Adrenal gland (tissue), 12 donors: ENCODE measurements around the gene PRSS38. TPM values are rescaled to one million over a fixed set of nuclear protein-coding genes. Genes with fewer than 3 reads are reported as not detected.

ENCODE experiments used
- DNase-seq, 7 donors: peaks; one replicate each; pipeline ENCODE4 v3.0.0-alpha.2; 2019 to 2020
- H3K27ac ChIP-seq, 5 donors: fragments of 200-600 bp; sonication (generic) in 4 of 5; 1 replicate in 3 of 5; 2 replicates in 2 of 5; pipeline versions ENCODE4 v1.5.1 to v1.8.0; 2016 to 2020; ENCODE audit warnings: mild to moderate bottlenecking in 1 of 5
- H3K27me3 ChIP-seq: fragments of 200-600 bp; 2 replicates; pipeline ENCODE4 v1.8.0; 2021
- H3K36me3 ChIP-seq, 2 donors: fragments of 200-600 bp; replicated peaks in 1 of 2; 1 replicate in 1 of 2; 2 replicates in 1 of 2; pipeline versions ENCODE4 v1.5.1 to v1.8.0; 2018 to 2022
- H3K4me1 ChIP-seq, 2 donors: fragments of 200-600 bp; replicated peaks in 1 of 2; 1 replicate in 1 of 2; 2 replicates in 1 of 2; pipeline versions ENCODE4 v1.5.1 to v1.8.0; 2018 to 2021
- H3K4me3 ChIP-seq, 4 donors: fragments of 200-600 bp; sonication (generic) in 3 of 4; one replicate each; pipeline ENCODE4 v1.5.1; 2016 to 2018
- H3K9me3 ChIP-seq, 3 donors: fragments of 200-600 bp; sonication (generic) in 1 of 3; replicated peaks in 1 of 3; 1 replicate in 2 of 3; 2 replicates in 1 of 3; pipeline versions ENCODE4 v1.5.1 to v1.8.0; 2016 to 2021
- POLR2A ChIP-seq, 2 donors: fragments of 450-650 bp; IDR thresholded peaks; one replicate each; pipeline ENCODE4 v1.6.1; 2017; ENCODE audit warnings: antibody characterized with exemption in 2 of 2, mild to moderate bottlenecking in 2 of 2, moderate library complexity in 1 of 2
- WGBS, 4 donors: extraction: QIAGEN DNeasy Blood & Tissue Kit in 2 of 4; methylation state at CpG; one replicate each; pipeline versions ENCODE4 v1.1.5 to v1.1.7; 2013 to 2017; 5-methylcytosine and 5-hydroxymethylcytosine counted together
- intact Hi-C, 2 donors: fragments of 100-400 bp; cut with DNase I; formaldehyde crosslinking; loops; one replicate each; pipeline versions ENCODE4 v1.14.1 to v1.15.0; 2022 to 2023
- polyA plus RNA-seq, 3 donors: library from polyadenylated mRNA; stranded (reverse); fragments of 200-250 nt in 2 of 3; fragments of 350-450 nt in 1 of 3; fragmentation: Illumina TruSeq in 1 of 3; extraction: RNeasy Lipid Tissue Mini Kit (QIAGEN cat#74804) in 1 of 3; gene quantifications; one replicate each; pipeline ENCODE4 v1.2.3, GENCODE V29; 2013 to 2014
- total RNA-seq, 9 donors: library from RNA; depleted of rRNA in 4 of 9; stranded (reverse); fragments of >200 nt in 4 of 9; fragments of 120-200 nt in 1 of 9; fragmentation: NEBNext Ultra II Directional in 1 of 9; extraction: Animal tissue kit (Norgen Biotek cat#: 25700) in 1 of 9; gene quantifications; one replicate each; pipeline versions ENCODE4 v1.1.0 to v1.2.4, GENCODE V29; 2013 to 2023
- TF ChIP-seq, protein P1 (sequence below), 6 experiments: fragments of 450-650 bp in 4 of 6; fragments of 200-600 bp in 2 of 6; sonication (generic) in 1 of 6; IDR thresholded peaks; 1 replicate in 5 of 6; 2 replicates in 1 of 6; pipeline versions ENCODE4 v1.5.1 to v1.8.0; 2016 to 2021; ENCODE audit warnings: antibody characterized with exemption in 6 of 6, mild to moderate bottlenecking in 2 of 6, moderate library complexity in 1 of 6
- donor health status: healthy with polysubstance abuse.
- donor health status: Bipolar disorder and iron deficiency.
- donor health status: DM: yes; HTN: yes; CAD: no.
- donor health status: DM: no; HTN: no; CAD: no.
- donor health status: DM: no; HTN: no; CAD: no.
- donor health status: DM: yes; HTN: yes; CAD: no.

PRSS38 gene
- total and polyA plus RNA-seq, 12 donors: not detected

DNA sequence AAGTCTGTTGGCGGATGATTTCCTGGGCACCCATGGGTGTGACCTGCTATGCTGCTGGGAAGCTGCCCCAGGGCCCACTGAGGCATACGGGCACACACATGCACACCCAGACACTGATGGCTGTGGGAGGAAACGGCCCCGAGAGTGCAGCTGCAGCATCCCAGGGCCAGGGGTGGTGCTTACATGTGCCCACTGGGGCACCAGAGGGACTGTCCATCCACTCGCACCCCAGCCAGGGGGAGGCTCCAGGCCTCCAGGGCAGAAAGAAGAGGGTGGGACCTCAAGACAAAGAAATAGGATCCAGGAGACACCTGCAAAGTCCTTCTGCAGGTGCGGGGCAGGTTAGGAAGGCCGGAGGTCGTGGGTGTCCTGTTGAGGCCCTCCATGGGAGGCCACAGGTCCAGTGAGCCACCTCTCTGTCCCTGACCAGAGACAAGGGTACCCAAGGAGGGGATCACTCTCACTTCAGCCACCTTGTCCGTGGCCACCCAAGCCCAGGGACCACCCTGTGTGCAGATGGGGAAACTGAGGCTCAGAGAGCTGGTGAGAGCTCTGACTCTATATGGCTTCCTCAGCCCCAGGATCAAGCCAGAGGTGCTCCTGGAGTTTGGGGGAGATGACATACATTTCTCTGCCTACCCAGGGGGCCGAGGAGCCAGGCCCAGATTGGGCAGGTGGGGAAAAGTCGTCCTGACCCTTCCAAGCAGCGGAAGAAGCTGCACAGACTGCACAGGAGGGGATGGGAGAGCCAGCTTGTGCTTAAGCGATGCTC, 75.2 kb downstream of the PRSS38 start:
- 88 to 93% (median 90%) methylated on average over 8 to 13 of the region's 13 CpGs for WGBS, 4 donors
- TF ChIP-seq POLR2A (IDR thresholded peaks at IDR 0.05): no peak
- TF ChIP-seq, protein P1, sequence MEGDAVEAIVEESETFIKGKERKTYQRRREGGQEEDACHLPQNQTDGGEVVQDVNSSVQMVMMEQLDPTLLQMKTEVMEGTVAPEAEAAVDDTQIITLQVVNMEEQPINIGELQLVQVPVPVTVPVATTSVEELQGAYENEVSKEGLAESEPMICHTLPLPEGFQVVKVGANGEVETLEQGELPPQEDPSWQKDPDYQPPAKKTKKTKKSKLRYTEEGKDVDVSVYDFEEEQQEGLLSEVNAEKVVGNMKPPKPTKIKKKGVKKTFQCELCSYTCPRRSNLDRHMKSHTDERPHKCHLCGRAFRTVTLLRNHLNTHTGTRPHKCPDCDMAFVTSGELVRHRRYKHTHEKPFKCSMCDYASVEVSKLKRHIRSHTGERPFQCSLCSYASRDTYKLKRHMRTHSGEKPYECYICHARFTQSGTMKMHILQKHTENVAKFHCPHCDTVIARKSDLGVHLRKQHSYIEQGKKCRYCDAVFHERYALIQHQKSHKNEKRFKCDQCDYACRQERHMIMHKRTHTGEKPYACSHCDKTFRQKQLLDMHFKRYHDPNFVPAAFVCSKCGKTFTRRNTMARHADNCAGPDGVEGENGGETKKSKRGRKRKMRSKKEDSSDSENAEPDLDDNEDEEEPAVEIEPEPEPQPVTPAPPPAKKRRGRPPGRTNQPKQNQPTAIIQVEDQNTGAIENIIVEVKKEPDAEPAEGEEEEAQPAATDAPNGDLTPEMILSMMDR (IDR thresholded peaks at IDR 0.05): no peak
- Histone ChIP-seq H3K9me3 (no peaks in the 10 kb centered on the region), H3K36me3 (no peaks in the 10 kb centered on the region), H3K4me3 (no peak overlapping the region), H3K27ac (no peak overlapping the region), H3K27me3 (peaks cover 6% of the 10 kb centered on the region), H3K4me1 (peaks cover 0 to 8% of the 10 kb centered on the region in 2 donors)
- intact Hi-C loops: no loop called here
- peak in 3 of 7 donors; percentile 7 to 43 (median 13) for DNase-seq

DNA sequence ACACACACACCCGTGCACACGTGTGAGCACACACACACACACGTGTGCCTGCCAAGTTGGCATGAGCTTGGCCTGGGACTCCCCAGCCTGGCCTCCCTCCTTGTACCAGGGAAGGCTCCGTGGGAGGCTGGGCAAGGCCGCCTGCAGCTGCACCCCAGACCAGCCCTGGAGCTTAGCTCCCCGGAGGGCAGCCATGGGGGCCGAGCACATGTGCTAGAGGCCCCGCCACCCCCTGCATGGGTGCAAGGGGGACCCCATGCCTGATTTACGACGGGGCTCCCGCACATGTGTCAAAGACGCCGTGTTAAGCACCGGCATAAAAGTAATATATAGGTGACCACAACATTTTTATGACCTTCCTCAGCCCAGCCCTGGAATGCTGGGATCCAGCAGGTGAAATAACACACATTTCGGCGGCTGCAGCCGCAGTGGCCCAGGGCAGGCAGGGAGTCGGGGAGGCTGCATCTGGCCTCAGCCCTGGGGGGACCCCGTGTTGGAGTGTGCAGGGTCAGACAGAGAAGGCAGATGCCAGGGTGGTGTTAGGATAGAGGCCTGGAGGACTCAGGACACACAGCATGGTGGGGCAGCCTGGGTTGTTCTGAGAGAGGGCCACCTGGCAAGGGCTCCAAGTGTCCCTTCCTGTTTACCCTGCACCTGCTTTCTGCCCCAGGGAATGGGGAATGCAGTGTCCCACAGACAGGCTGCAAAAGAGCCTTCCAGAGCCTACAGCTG, 75.9 kb downstream of the PRSS38 start:
- Histone ChIP-seq H3K36me3 (no peaks in the 10 kb centered on the region), H3K27ac (no peak overlapping the region), H3K27me3 (peaks cover 6% of the 10 kb centered on the region), H3K4me3 (no peak overlapping the region), H3K9me3 (no peaks in the 10 kb centered on the region), H3K4me1 (peaks cover 0 to 8% of the 10 kb centered on the region in 2 donors)
- intact Hi-C loops: no loop called here
- 79 to 85% (median 81%) methylated on average over 12 to 19 of the region's 19 CpGs for WGBS, 4 donors
- peak in 3 of 7 donors; percentile 7 to 34 (median 8) for DNase-seq
- TF ChIP-seq, protein P1 (IDR thresholded peaks at IDR 0.05): no peak
- TF ChIP-seq POLR2A (IDR thresholded peaks at IDR 0.05): no peak

DNA sequence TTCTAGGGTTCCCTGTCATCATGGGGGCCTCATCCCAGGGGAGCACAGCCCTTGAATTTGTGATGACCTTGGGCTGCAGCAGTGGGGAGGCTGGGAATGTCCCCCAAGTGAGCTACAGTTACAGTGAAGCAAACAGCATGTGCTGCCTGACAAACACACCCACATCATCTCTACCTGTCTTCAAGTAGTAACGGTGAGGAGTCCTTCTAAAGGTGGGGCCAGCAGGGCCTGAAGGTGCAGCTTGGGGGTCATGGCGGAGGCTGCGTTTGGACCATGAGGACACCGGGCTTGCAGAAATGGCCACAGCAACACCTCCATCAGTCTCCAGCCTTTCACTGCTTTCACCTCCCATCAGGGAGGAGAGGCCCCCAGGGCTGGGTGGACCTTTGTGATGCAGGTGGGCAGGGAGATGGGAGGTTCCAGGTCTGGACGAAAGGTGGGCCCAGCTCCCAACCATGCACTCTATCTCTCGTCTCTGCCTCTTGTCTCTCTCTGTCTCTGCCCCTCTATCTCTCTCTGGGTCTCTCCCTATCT, 76.5 kb downstream of the PRSS38 start:
- Histone ChIP-seq H3K4me1 (peaks cover 0 to 4% of the 10 kb centered on the region in 2 donors), H3K9me3 (no peaks in the 10 kb centered on the region), H3K36me3 (no peaks in the 10 kb centered on the region), H3K4me3 (no peak overlapping the region), H3K27me3 (peaks cover 6% of the 10 kb centered on the region), H3K27ac (no peak overlapping the region)
- intact Hi-C loops: no loop called here
- WGBS, 4 donors: 83 to 94% (median 90%) methylated on average over 6 of the region's 6 CpGs
- no peak for TF ChIP-seq POLR2A (IDR thresholded peaks at IDR 0.05)
- TF ChIP-seq, protein P1 (IDR thresholded peaks at IDR 0.05): no peak
- DNase-seq: peak in 3 of 7 donors; percentile 0 to 11 (median 5)
